Activated CD8-positive, alpha-beta memory T cell treated with anti-CD3 and anti-CD28 coated beads, Interleukin-2, amount 50 U/mL, for 1 hour (primary cell): ENCODE data around the gene UBTD1.

ENCODE experiments used
- DNase-seq: peaks from one replicate; pipeline ENCODE4 v3.0.0-alpha.2; 2020; ENCODE audit errors: extremely low read depth

The UBTD1 gene

GRCh38 chr10:97482381-97482780 is 16.3 kb upstream of the UBTD1 start:
- no peak for DNase-seq

GRCh38 chr10:97483506-97483905 is 15.2 kb upstream of the UBTD1 start:
- no peak for DNase-seq

- DNase-seq: no peak
Measured at GRCh38 chr10:97483921-97484320, 14.8 kb upstream of the UBTD1 start.

GRCh38 chr10:97485647-97486281 is 13.0 kb upstream of the UBTD1 start:
- no peak for DNase-seq

- no peak for DNase-seq
Measured at GRCh38 chr10:97490592-97490991, 8.1 kb upstream of the UBTD1 start.

GRCh38 chr10:97494151-97494550 is 4.6 kb upstream of the UBTD1 start:
- no peak for DNase-seq

GRCh38 chr10:97494863-97495506 is 3.7 kb upstream of the UBTD1 start:
- no peak for DNase-seq

GRCh38 chr10:97497572-97498075 is 1.1 kb upstream of the UBTD1 start:
- DNase-seq: no peak

GRCh38 chr10:97498076-97498840 is 466 bp upstream of the UBTD1 start, which contains the start of gene MMS19:
Gene MMS19 (minus strand): TSS chr10:97498422. CDS start chr10:97498384, 38 bp downstream.
- peak; percentile 93 for DNase-seq

GRCh38 chr10:97499561-97500296 is 1.0 kb downstream of the UBTD1 start:
- DNase-seq: no peak

- DNase-seq: no peak
Measured at GRCh38 chr10:97500297-97500575, 1.5 kb downstream of the UBTD1 start.

GRCh38 chr10:97502916-97503315 is 4.2 kb downstream of the UBTD1 start:
- DNase-seq: no peak

GRCh38 chr10:97503406-97503805 is 4.7 kb downstream of the UBTD1 start:
- no peak for DNase-seq

- DNase-seq: no peak
Measured at GRCh38 chr10:97505152-97505551, 6.4 kb downstream of the UBTD1 start.

GRCh38 chr10:97506199-97506991 is 7.7 kb downstream of the UBTD1 start:
- no peak for DNase-seq

GRCh38 chr10:97508342-97508741 is 9.6 kb downstream of the UBTD1 start:
- DNase-seq: no peak

- DNase-seq: no peak
Measured at GRCh38 chr10:97509120-97509680, 10.5 kb downstream of the UBTD1 start.

- no peak for DNase-seq
Measured at GRCh38 chr10:97510686-97511085, 12.0 kb downstream of the UBTD1 start.

GRCh38 chr10:97511711-97512440 is 13.2 kb downstream of the UBTD1 start:
- DNase-seq: no peak

GRCh38 chr10:97512993-97513392 is 14.3 kb downstream of the UBTD1 start:
- no peak for DNase-seq
